Smooth muscle cell (in vitro differentiated cells): Measurements from ENCODE around the gene GPRC5B. TPM values are rescaled to one million over a fixed set of nuclear protein-coding genes. Genes with fewer than 3 reads are reported as not detected.

ENCODE experiments used
- DNase-seq: peaks from one replicate; lab custom pipeline; 2025; ENCODE audit not compliant: unreplicated experiment; lab: John Stamatoyannopoulos, UW
- H2AFZ ChIP-seq: fragments of 200-600 bp; sonication (generic); 2 replicates; pipeline ENCODE4 v1.6.0; 2016; ENCODE audit warnings: antibody characterized with exemption, low read depth, mild to moderate bottlenecking
- H3F3A ChIP-seq: fragments of 200-600 bp; sonication (generic); 2 replicates; pipeline ENCODE4 v1.6.0; 2017; ENCODE audit warnings: antibody characterized with exemption, low read depth
- H3K27ac ChIP-seq: fragments of 200-600 bp; sonication (generic); 2 replicates; pipeline ENCODE4 v1.5.1; 2016; ENCODE audit warnings: low read depth, mild to moderate bottlenecking
- H3K27me3 ChIP-seq: fragments of 200-600 bp; sonication (generic); 2 replicates; pipeline ENCODE4 v1.6.1; 2016; ENCODE audit warnings: low read depth, mild to moderate bottlenecking
- H3K36me3 ChIP-seq: fragments of 200-600 bp; sonication (generic); 2 replicates; pipeline ENCODE4 v1.5.1; 2016; ENCODE audit warnings: low read depth
- H3K4me1 ChIP-seq: fragments of 200-600 bp; sonication (generic); 2 replicates; pipeline ENCODE4 v1.5.1; 2016; ENCODE audit warnings: low read depth
- H3K4me2 ChIP-seq: fragments of 200-600 bp; sonication (generic); 2 replicates; pipeline ENCODE4 v1.6.0; 2016; ENCODE audit warnings: mild to moderate bottlenecking
- H3K4me3 ChIP-seq: fragments of 200-600 bp; sonication (generic); 2 replicates; pipeline ENCODE4 v1.5.1; 2016; ENCODE audit warnings: mild to moderate bottlenecking
- H3K79me2 ChIP-seq: fragments of 200-600 bp; sonication (generic); 2 replicates; pipeline ENCODE4 v1.6.0; 2016; ENCODE audit warnings: low read depth, mild to moderate bottlenecking
- H3K9ac ChIP-seq: fragments of 200-600 bp; sonication (generic); 2 replicates; pipeline ENCODE4 v1.6.0; 2016; ENCODE audit warnings: low read depth
- H3K9me3 ChIP-seq: fragments of 200-600 bp; sonication (generic); replicated peaks from 2 replicates; pipeline ENCODE4 v1.5.1; 2016; ENCODE audit warnings: low read depth
- H4K20me1 ChIP-seq: fragments of 200-600 bp; sonication (generic); 2 replicates; pipeline ENCODE4 v1.6.0; 2016; ENCODE audit warnings: low read depth
- CTCF ChIP-seq: fragments of 200-600 bp; sonication (generic); IDR thresholded peaks from 2 replicates; pipeline ENCODE4 v1.5.1; 2017; ENCODE audit warnings: borderline replicate concordance, mild to moderate bottlenecking, antibody characterized with exemption; ENCODE audit not compliant: insufficient read depth, poor library complexity, severe bottlenecking
- WGBS: methylation state at CpG from one replicate; pipeline ENCODE4 v1.1.7; 2016; ENCODE audit warnings: low lambda C conversion rate; 5-methylcytosine and 5-hydroxymethylcytosine counted together
- polyA plus RNA-seq: library from polyadenylated mRNA; unstranded; fragments of >200 nt; fragmentation: Nextera tagmentation; extraction: Ambion mirVana; gene quantifications from 2 replicates; pipeline ENCODE4 v1.2.1, GENCODE V29; 2016
- total RNA-seq: library from RNA; depleted of rRNA; stranded (reverse); fragments of >200 nt; gene quantifications from 2 replicates; pipeline ENCODE4 v1.2.3, GENCODE V29; 2014

Gene GPRC5B
- total and polyA plus RNA-seq, 2 experiments from 2014 or later = 7.8 to 18.9 TPM

DNA sequence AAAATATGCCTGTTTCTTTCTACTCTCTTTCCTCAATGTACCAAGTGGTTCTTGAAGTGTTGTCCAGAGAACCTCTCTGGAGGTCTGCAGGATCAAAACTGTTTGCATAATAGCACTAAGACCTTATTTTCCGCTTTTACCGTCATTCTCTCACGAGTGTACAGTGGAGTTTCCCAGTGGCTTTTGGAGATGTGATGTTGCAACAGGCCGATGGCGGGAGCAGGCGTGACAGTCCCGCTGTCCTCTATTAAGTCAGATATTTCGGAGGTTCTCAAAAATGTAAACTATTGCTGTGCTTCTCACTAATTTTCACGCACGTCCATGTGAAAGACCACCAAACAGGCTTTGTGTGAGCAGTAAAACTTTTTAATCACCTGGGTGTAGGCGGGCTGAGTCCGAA is 8.3 kb upstream of the GPRC5B start:
- no peak overlapping the region for H2AFZ ChIP-seq
- no peaks in the 10 kb centered on the region for H3K79me2 ChIP-seq
- H3K4me1 ChIP-seq = no peaks in the 10 kb centered on the region
- DNase-seq = no peak
- no peaks in the 10 kb centered on the region for H4K20me1 ChIP-seq
- 91% methylated on average over 12 of the region's 12 CpGs for WGBS
- no peaks in the 10 kb centered on the region for H3K27me3 ChIP-seq
- H3K9me3 ChIP-seq = no peaks in the 10 kb centered on the region
- no peak overlapping the region for H3K9ac ChIP-seq
- no peaks in the 10 kb centered on the region for H3K36me3 ChIP-seq
- no peak for TF ChIP-seq CTCF
- H3K4me2 ChIP-seq = no peak overlapping the region
- H3K27ac ChIP-seq = no peak overlapping the region
- H3K4me3 ChIP-seq = no peak overlapping the region
- no peaks in the 10 kb centered on the region for H3F3A ChIP-seq

- no peak overlapping the region for H3K4me2 ChIP-seq
- WGBS = 96% methylated on average over 3 of the region's 3 CpGs
These were observed 6.3 kb upstream of the GPRC5B start for GRCh38 chr16:19890901-19891300.

DNA sequence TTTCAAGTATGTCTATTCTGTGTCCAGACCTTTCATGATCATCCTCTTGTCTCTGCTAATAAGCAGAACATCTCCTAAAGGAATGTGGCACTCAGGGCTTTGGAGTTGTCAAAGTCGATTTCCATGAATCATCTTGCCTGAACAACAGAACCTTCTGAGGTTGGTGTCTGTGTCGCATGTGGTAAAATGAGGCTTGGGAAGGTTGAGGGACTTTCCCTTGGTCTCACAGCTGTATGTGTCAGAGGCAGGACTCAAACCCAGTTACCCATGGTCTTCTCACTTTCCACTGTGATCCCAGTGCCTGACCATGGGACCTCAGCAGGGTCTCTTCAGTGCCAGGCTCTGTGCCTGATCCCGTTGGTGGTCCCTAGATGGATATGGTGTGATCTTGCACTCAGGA is 4.2 kb upstream of the GPRC5B start:
- Histone ChIP-seq H3K27ac (no peak overlapping the region), H3K79me2 (no peaks in the 10 kb centered on the region), H3K4me2 (no peak overlapping the region), H3K36me3 (no peaks in the 10 kb centered on the region), H3K4me3 (no peak overlapping the region), H3K27me3 (no peaks in the 10 kb centered on the region), H4K20me1 (no peaks in the 10 kb centered on the region), H2AFZ (no peak overlapping the region), H3K9ac (no peak overlapping the region), H3K4me1 (no peaks in the 10 kb centered on the region), H3F3A (no peaks in the 10 kb centered on the region), H3K9me3 (no peaks in the 10 kb centered on the region)
- 77% methylated on average over 3 of the region's 3 CpGs for WGBS
- no peak for TF ChIP-seq CTCF
- no peak for DNase-seq

More at GRCh38 chr16:19890901-19891300, 6.3 kb upstream of the GPRC5B start:
- H3K4me1 ChIP-seq = no peaks in the 10 kb centered on the region
- no peaks in the 10 kb centered on the region for H3K79me2 ChIP-seq
- H3K4me3 ChIP-seq = no peak overlapping the region
- H3K27ac ChIP-seq = no peak overlapping the region
- no peaks in the 10 kb centered on the region for H3F3A ChIP-seq
- no peak for DNase-seq
- no peak overlapping the region for H3K9ac ChIP-seq
- H3K36me3 ChIP-seq = no peaks in the 10 kb centered on the region
- no peaks in the 10 kb centered on the region for H3K9me3 ChIP-seq
- no peak for TF ChIP-seq CTCF
- H4K20me1 ChIP-seq = no peaks in the 10 kb centered on the region
- H3K27me3 ChIP-seq = no peaks in the 10 kb centered on the region
- H2AFZ ChIP-seq = no peak overlapping the region

- Histone ChIP-seq H3K4me1 (peaks cover 14% of the 10 kb centered on the region), H3K4me3 (no peak overlapping the region), H2AFZ (peak overlapping the region; percentile 81), H3K9me3 (no peaks in the 10 kb centered on the region), H3K36me3 (no peaks in the 10 kb centered on the region), H3K4me2 (peak overlapping the region; percentile 34), H4K20me1 (no peaks in the 10 kb centered on the region), H3K9ac (no peak overlapping the region), H3F3A (no peaks in the 10 kb centered on the region), H3K79me2 (peaks cover 6% of the 10 kb centered on the region), H3K27ac (no peak overlapping the region), H3K27me3 (no peaks in the 10 kb centered on the region)
- peak; percentile 33 for DNase-seq
- WGBS = 28% methylated on average over 20 of the region's 20 CpGs
- TF ChIP-seq CTCF = peak; percentile 100
These were observed 1.7 kb upstream of the GPRC5B start for GRCh38 chr16:19886073-19886941.
